ENCODE results near the gene AMPH.

DNA sequence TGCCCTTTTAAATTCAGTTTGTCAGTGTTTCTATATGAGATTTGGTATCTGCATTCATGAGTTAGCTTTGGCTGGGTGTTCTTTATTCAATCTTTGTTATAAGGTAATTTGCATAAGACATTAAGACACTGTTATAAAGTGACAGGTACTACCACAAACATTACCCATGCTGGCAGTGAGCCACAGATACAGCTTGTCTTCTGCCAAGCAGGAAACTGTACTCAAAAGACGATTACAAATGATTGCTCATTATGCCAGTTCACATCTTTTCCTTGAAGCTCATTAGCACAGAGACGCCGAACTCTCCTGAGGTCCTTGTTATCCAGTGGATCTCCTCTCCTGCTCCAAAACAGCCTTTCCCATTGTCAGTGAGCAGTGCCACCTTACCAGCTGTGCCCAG is 30.4 kb downstream of the AMPH start:
- TF ChIP-seq POLR2A (IDR thresholded peaks at IDR 0.05), result no peak
- TF ChIP-seq, protein P1, sequence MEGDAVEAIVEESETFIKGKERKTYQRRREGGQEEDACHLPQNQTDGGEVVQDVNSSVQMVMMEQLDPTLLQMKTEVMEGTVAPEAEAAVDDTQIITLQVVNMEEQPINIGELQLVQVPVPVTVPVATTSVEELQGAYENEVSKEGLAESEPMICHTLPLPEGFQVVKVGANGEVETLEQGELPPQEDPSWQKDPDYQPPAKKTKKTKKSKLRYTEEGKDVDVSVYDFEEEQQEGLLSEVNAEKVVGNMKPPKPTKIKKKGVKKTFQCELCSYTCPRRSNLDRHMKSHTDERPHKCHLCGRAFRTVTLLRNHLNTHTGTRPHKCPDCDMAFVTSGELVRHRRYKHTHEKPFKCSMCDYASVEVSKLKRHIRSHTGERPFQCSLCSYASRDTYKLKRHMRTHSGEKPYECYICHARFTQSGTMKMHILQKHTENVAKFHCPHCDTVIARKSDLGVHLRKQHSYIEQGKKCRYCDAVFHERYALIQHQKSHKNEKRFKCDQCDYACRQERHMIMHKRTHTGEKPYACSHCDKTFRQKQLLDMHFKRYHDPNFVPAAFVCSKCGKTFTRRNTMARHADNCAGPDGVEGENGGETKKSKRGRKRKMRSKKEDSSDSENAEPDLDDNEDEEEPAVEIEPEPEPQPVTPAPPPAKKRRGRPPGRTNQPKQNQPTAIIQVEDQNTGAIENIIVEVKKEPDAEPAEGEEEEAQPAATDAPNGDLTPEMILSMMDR (IDR thresholded peaks at IDR 0.05), result no peak

All from gastroesophageal sphincter (tissue), 3 donors.